H9 (cell line): ENCODE measurements around the gene SGTA. TPM values are rescaled to one million over a fixed set of nuclear protein-coding genes. Genes with fewer than 3 reads are reported as not detected.

Experiments used
- DNase-seq: peaks from one replicate; pipeline ENCODE4 v3.0.0-alpha.2; 2017
- H2AFZ ChIP-seq: one replicate; pipeline ENCODE4 v1.6.1; 2013; ENCODE audit warnings: mild to moderate bottlenecking, low read length, control low read depth, moderate library complexity
- H2AK5ac ChIP-seq: 2 replicates; pipeline ENCODE4 v1.6.1; 2013; ENCODE audit warnings: low read length, control low read depth, mixed read lengths; ENCODE audit not compliant: insufficient read length
- H2BK120ac ChIP-seq: one replicate; pipeline ENCODE4 v1.6.1; 2013; ENCODE audit warnings: low read depth, mild to moderate bottlenecking, low read length, control low read depth, inconsistent platforms; ENCODE audit not compliant: poor library complexity, severe bottlenecking
- H2BK12ac ChIP-seq: 2 replicates; pipeline ENCODE4 v1.6.1; 2013; ENCODE audit warnings: low read length, control low read depth, mixed read lengths, low read depth; ENCODE audit not compliant: insufficient read length
- H2BK15ac ChIP-seq: 2 replicates; pipeline ENCODE4 v1.6.1; 2013; ENCODE audit warnings: low read depth, low read length, control low read depth
- H2BK20ac ChIP-seq: one replicate; pipeline ENCODE4 v1.6.1; 2013; ENCODE audit warnings: low read depth, mild to moderate bottlenecking, low read length, control low read depth, inconsistent platforms; ENCODE audit not compliant: poor library complexity, severe bottlenecking
- H2BK5ac ChIP-seq: 2 replicates; pipeline ENCODE4 v1.6.1; 2013; ENCODE audit warnings: low read length, control low read depth, mixed read lengths; ENCODE audit not compliant: insufficient read length
- H3K14ac ChIP-seq: 2 replicates; pipeline ENCODE4 v1.6.1; 2013; ENCODE audit warnings: low read length, control low read depth; ENCODE audit not compliant: insufficient read depth
- H3K18ac ChIP-seq: 2 replicates; pipeline ENCODE4 v1.6.1; 2013; ENCODE audit warnings: low read depth, mild to moderate bottlenecking, mixed read lengths, low read length, control low read depth; ENCODE audit not compliant: insufficient read length
- H3K23ac ChIP-seq: 2 replicates; pipeline ENCODE4 v1.6.1; 2013; ENCODE audit warnings: low read length, control low read depth, mixed read lengths, low read depth; ENCODE audit not compliant: insufficient read length
- H3K23me2 ChIP-seq: 2 replicates; pipeline ENCODE4 v1.6.1; 2013; ENCODE audit warnings: low read depth, mild to moderate bottlenecking, mixed read lengths, low read length, control low read depth; ENCODE audit not compliant: insufficient read length, poor library complexity, severe bottlenecking
- H3K27ac ChIP-seq: 2 replicates; pipeline ENCODE4 v1.5.1; 2013; ENCODE audit warnings: low read length, control low read depth, mixed read lengths, low read depth; ENCODE audit not compliant: insufficient read length
- H3K27me3 ChIP-seq: 2 replicates; pipeline ENCODE4 v1.6.1; 2013; ENCODE audit warnings: low read length, control low read depth, inconsistent platforms; ENCODE audit not compliant: insufficient read depth
- H3K4ac ChIP-seq: 2 replicates; pipeline ENCODE4 v1.6.1; 2013; ENCODE audit warnings: low read depth, mild to moderate bottlenecking, control low read depth, inconsistent platforms, low read length, moderate library complexity
- H3K4me1 ChIP-seq: 2 replicates; pipeline ENCODE4 v1.6.1; 2013; ENCODE audit warnings: low read length, control low read depth, inconsistent platforms; ENCODE audit not compliant: insufficient read depth
- H3K4me2 ChIP-seq: 2 replicates; pipeline ENCODE4 v1.6.1; 2013; ENCODE audit warnings: low read length, control low read depth, mixed read lengths; ENCODE audit not compliant: insufficient read length, insufficient read depth
- H3K56ac ChIP-seq: 2 replicates; pipeline ENCODE4 v1.6.1; 2013; ENCODE audit warnings: low read depth, mild to moderate bottlenecking, mixed read lengths, low read length, control low read depth; ENCODE audit not compliant: insufficient read length
- H3K79me1 ChIP-seq: 2 replicates; pipeline ENCODE4 v1.6.1; 2013; ENCODE audit warnings: low read depth, mild to moderate bottlenecking, moderate library complexity, low read length, control low read depth, inconsistent platforms; ENCODE audit not compliant: insufficient read depth, poor library complexity, severe bottlenecking
- H3K79me2 ChIP-seq: 2 replicates; pipeline ENCODE4 v1.6.1; 2013; ENCODE audit warnings: low read length, control low read depth, inconsistent platforms; ENCODE audit not compliant: insufficient read depth
- H3K9ac ChIP-seq: 2 replicates; pipeline ENCODE4 v1.6.1; 2013; ENCODE audit warnings: low read length, control low read depth, mixed read lengths; ENCODE audit not compliant: insufficient read length; ENCODE audit errors: extremely low read depth
- H3K9me3 ChIP-seq: one replicate; pipeline ENCODE4 v1.6.1; 2013; ENCODE audit warnings: low read depth, low read length, inconsistent platforms; ENCODE audit not compliant: control insufficient read depth
- H3T11ph ChIP-seq: one replicate; pipeline ENCODE4 v1.6.1; 2013; ENCODE audit warnings: mild to moderate bottlenecking, low read length, control low read depth, inconsistent platforms
- H4K20me1 ChIP-seq: one replicate; pipeline ENCODE4 v1.6.1; 2013; ENCODE audit not compliant: control insufficient read depth, insufficient read length, insufficient read depth
- H4K5ac ChIP-seq: 2 replicates; pipeline ENCODE4 v1.6.1; 2013; ENCODE audit warnings: low read depth, mild to moderate bottlenecking, mixed read lengths, low read length, control low read depth; ENCODE audit not compliant: insufficient read length
- H4K8ac ChIP-seq: replicated peaks from 2 replicates; pipeline ENCODE4 v1.6.1; 2013; ENCODE audit warnings: low read length, control low read depth, mixed read lengths, low read depth; ENCODE audit not compliant: insufficient read length
- H4K91ac ChIP-seq: 2 replicates; pipeline ENCODE4 v1.6.1; 2013; ENCODE audit warnings: low read depth, mild to moderate bottlenecking, moderate library complexity, mixed read lengths, low read length, control low read depth; ENCODE audit not compliant: insufficient read length
- H3K27ac Mint-ChIP-seq, 3 experiments: 2 replicates in 2 of 3; 3 replicates in 1 of 3; pipeline ENCODE4 v1.8.0; 2020 to 2021; ENCODE audit warnings: mixed read lengths in 3 of 3, mild to moderate bottlenecking in 1 of 3, moderate library complexity in 1 of 3
- H3K27me3 Mint-ChIP-seq: 2 replicates; pipeline ENCODE4 v1.8.0; 2021; ENCODE audit warnings: low read depth, mild to moderate bottlenecking, moderate library complexity, mixed read lengths
- H3K36me3 Mint-ChIP-seq, 3 experiments: 2 replicates in 2 of 3; 3 replicates in 1 of 3; pipeline ENCODE4 v1.8.0; 2020 to 2021; ENCODE audit warnings: low read depth in 3 of 3, mixed read lengths in 3 of 3; ENCODE audit not compliant: insufficient read depth in 1 of 3
- H3K4me1 Mint-ChIP-seq, 2 experiments: 2 replicates each; pipeline ENCODE4 v1.8.0; 2020; ENCODE audit warnings: mixed read lengths in 2 of 2
- H3K4me3 Mint-ChIP-seq, 2 experiments: 2 replicates in 1 of 2; 3 replicates in 1 of 2; pipeline ENCODE4 v1.8.0; 2020 to 2021; ENCODE audit warnings: mild to moderate bottlenecking in 2 of 2, mixed read lengths in 2 of 2, moderate library complexity in 1 of 2
- H3K9me3 Mint-ChIP-seq, 2 experiments: 2 replicates in 1 of 2; 3 replicates in 1 of 2; pipeline ENCODE4 v1.8.0; 2020; ENCODE audit warnings: mild to moderate bottlenecking in 2 of 2, mixed read lengths in 2 of 2, moderate library complexity in 1 of 2
- CTCF ChIP-seq: fragments of 200-600 bp; sonication (generic); conservative IDR thresholded peaks from 3 replicates; pipeline ENCODE4 v1.8.0; 2021; ENCODE audit warnings: antibody characterized with exemption, mild to moderate bottlenecking
- WGBS: extraction: QIAGEN DNeasy Blood & Tissue Kit; methylation state at CpG from one replicate; pipeline ENCODE4 v1.1.7; 2013; ENCODE audit warnings: missing lambda C conversion rate, low lambda C conversion rate, mixed read lengths; ENCODE audit not compliant: insufficient read length; ENCODE audit errors: extremely low coverage; 5-methylcytosine and 5-hydroxymethylcytosine counted together
- total RNA-seq: library from RNA; stranded (reverse); gene quantifications from 2 replicates; pipeline ENCODE4 v1.2.1, GENCODE V29; 2021

SGTA gene
- total RNA-seq, 1 experiment from 2014 or later: 102 TPM

GRCh38 chr19:2717638-2718541 is 65.2 kb downstream of the SGTA start:
- Mint-ChIP-seq H3K4me1 (peaks cover 6 to 11% of the 10 kb centered on the region in 2 experiments), H3K36me3 (peaks cover 14 to 16% (median 14%) of the 10 kb centered on the region in 3 experiments), H3K9me3 (peaks cover 10 to 11% of the 10 kb centered on the region in 2 experiments), H3K4me3 (no peak overlapping the region), H3K27ac (no peak overlapping the region; a peak in 1 of 7 replicates), H3K27me3 (peaks cover 22% of the 10 kb centered on the region)
- Histone ChIP-seq H4K20me1 (no peaks in the 10 kb centered on the region), H3K56ac (no peak overlapping the region), H3K79me1 (no peaks in the 10 kb centered on the region), H2AFZ (no peak overlapping the region), H4K5ac (no peak overlapping the region), H2BK15ac (no peak overlapping the region), H2BK5ac (no peak overlapping the region), H3K4ac (no peak overlapping the region), H3K23me2 (peaks cover 7% of the 10 kb centered on the region), H3K9me3 (peaks cover 8% of the 10 kb centered on the region), H3K79me2 (no peaks in the 10 kb centered on the region), H3K9ac (no peak overlapping the region), H3K27ac (no peak overlapping the region), H3K14ac (no peak overlapping the region), H2BK12ac (no peak overlapping the region), H3K4me1 (no peaks in the 10 kb centered on the region), H4K8ac (no peak overlapping the region), H2AK5ac (no peak overlapping the region), H3T11ph (no peak overlapping the region), H3K18ac (no peak overlapping the region), H3K23ac (no peak overlapping the region), H3K27me3 (no peaks in the 10 kb centered on the region), H2BK120ac (no peak overlapping the region), H2BK20ac (no peak overlapping the region), H4K91ac (no peak overlapping the region), H3K4me2 (no peak overlapping the region)
- DNase-seq: no peak
- WGBS: no CpG with 5 or more reads among the region's 52 CpGs
- no peak for TF ChIP-seq CTCF
